Measurements from ENCODE around the gene ERMARD. TPM values are rescaled to one million over a fixed set of nuclear protein-coding genes. Genes with fewer than 3 reads are reported as not detected.

Gene ERMARD
- total RNA-seq, 1 experiment from 2014 or later: 13.6 TPM

GRCh38 chr6:169807699-169808607, 56.5 kb downstream of the ERMARD start:
- Mint-ChIP-seq H3K27me3 (ENCODE audit: low read depth) (peaks cover 47% of the 10 kb centered on the region), H3K4me1 (peaks cover 16 to 22% of the 10 kb centered on the region in 2 experiments), H3K36me3 (ENCODE audit: insufficient read depth in 1 of 3, low read depth in 3 of 3) (no peaks in the 10 kb centered on the region), H3K27ac (no peak overlapping the region), H3K4me3 (no peak overlapping the region), H3K9me3 (no peaks in the 10 kb centered on the region; a peak in 3 of 5 replicates)
- Histone ChIP-seq H3K56ac (ENCODE audit: insufficient read length, low read depth, low read length) (no peak overlapping the region), H4K91ac (ENCODE audit: insufficient read length, low read depth, low read length) (no peak overlapping the region), H3K79me1 (ENCODE audit: insufficient read depth, low read depth, low read length, poor library complexity, severe bottlenecking) (no peaks in the 10 kb centered on the region), H2AFZ (ENCODE audit: low read length) (no peak overlapping the region), H3K4ac (ENCODE audit: low read depth, low read length) (no peak overlapping the region), H3K18ac (ENCODE audit: insufficient read length, low read depth, low read length) (no peak overlapping the region), H2BK15ac (ENCODE audit: low read depth, low read length) (no peak overlapping the region), H3K4me1 (ENCODE audit: insufficient read depth, low read length) (no peaks in the 10 kb centered on the region), H4K20me1 (ENCODE audit: control insufficient read depth, insufficient read depth, insufficient read length) (no peaks in the 10 kb centered on the region), H3K79me2 (ENCODE audit: insufficient read depth, low read length) (no peaks in the 10 kb centered on the region), H3T11ph (ENCODE audit: low read length) (no peak overlapping the region), H3K23me2 (ENCODE audit: insufficient read length, low read depth, low read length, poor library complexity, severe bottlenecking) (no peaks in the 10 kb centered on the region), H3K9me3 (ENCODE audit: control insufficient read depth, low read depth, low read length) (no peaks in the 10 kb centered on the region), H4K8ac (replicated peaks; ENCODE audit: insufficient read length, low read depth, low read length) (no peak overlapping the region), H3K9ac (ENCODE audit: extremely low read depth, insufficient read length, low read length) (no peak overlapping the region), H4K5ac (ENCODE audit: insufficient read length, low read depth, low read length) (no peak overlapping the region), H2BK5ac (ENCODE audit: insufficient read length, low read length) (no peak overlapping the region), H3K27me3 (ENCODE audit: insufficient read depth, low read length) (0 out of 2 replicates have a peak, but pooled peaks cover 2% of the 10 kb centered on the region), H3K14ac (ENCODE audit: insufficient read depth, low read length) (no peak overlapping the region), H2BK12ac (ENCODE audit: insufficient read length, low read depth, low read length) (no peak overlapping the region), H3K27ac (ENCODE audit: insufficient read length, low read depth, low read length) (no peak overlapping the region), H2AK5ac (ENCODE audit: insufficient read length, low read length) (no peak overlapping the region), H2BK20ac (ENCODE audit: low read depth, low read length, poor library complexity, severe bottlenecking) (no peak overlapping the region), H3K23ac (ENCODE audit: insufficient read length, low read depth, low read length) (no peak overlapping the region), H2BK120ac (ENCODE audit: low read depth, low read length, poor library complexity, severe bottlenecking) (no peak overlapping the region), H3K4me2 (ENCODE audit: insufficient read depth, insufficient read length, low read length) (no peak overlapping the region)
- TF ChIP-seq, protein P1, sequence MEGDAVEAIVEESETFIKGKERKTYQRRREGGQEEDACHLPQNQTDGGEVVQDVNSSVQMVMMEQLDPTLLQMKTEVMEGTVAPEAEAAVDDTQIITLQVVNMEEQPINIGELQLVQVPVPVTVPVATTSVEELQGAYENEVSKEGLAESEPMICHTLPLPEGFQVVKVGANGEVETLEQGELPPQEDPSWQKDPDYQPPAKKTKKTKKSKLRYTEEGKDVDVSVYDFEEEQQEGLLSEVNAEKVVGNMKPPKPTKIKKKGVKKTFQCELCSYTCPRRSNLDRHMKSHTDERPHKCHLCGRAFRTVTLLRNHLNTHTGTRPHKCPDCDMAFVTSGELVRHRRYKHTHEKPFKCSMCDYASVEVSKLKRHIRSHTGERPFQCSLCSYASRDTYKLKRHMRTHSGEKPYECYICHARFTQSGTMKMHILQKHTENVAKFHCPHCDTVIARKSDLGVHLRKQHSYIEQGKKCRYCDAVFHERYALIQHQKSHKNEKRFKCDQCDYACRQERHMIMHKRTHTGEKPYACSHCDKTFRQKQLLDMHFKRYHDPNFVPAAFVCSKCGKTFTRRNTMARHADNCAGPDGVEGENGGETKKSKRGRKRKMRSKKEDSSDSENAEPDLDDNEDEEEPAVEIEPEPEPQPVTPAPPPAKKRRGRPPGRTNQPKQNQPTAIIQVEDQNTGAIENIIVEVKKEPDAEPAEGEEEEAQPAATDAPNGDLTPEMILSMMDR (conservative IDR thresholded peaks at IDR 0.05): no peak
- DNase-seq: peak; percentile 18
- no CpG with 5 or more reads among the region's 9 CpGs for WGBS (ENCODE audit: extremely low coverage, insufficient read length, low lambda C conversion rate)
